Superior temporal gyrus (tissue), 1 donor: ENCODE measurements around the gene TMEM19.
"Not testable (repeated sequence)": the region's sequence is repeated elsewhere in the genome, so short reads cannot be mapped to it uniquely, and the experiment has no call there.

ENCODE experiments used
- DNase-seq: peaks from one replicate; pipeline ENCODE4 v3.0.0-alpha.2; 2016; ENCODE audit errors: extremely low spot score

The TMEM19 gene

DNA sequence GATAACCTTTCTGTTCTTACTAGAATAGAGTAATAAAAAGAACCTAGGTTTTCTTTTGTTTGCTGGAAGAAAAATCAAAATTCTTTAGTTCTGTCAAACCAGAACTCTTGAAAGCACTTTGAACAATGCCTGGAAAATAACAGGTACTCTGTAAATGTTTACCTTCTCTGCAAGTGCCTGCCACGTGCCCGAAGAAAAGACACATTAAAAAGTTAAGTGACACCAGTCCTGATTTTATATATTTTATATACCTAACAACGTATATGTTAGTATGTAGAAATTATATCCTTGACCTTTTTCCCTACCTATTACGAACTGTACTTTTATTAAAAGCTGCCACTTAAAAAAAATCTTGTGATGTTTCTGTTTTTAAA is 20.8 kb upstream of the TMEM19 start:
- DNase-seq = no peak

DNA sequence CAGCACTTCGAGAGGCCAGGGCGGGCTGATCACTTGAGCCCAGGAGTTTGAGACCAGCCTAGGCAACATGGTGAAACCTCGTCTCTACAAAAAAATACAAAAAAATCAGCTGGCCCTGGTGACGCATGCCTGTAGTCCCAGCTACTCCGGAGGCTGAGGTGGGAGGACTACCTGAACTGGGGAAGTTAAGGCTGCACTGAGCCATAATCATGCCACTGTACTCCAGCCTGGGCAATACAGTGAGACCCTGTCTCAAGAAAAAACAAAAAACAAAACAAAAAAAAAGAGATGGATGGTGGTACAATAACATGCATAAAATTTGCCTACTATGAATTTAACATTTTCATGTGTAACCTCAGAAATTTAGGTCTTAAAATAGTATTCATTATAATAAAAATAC is 19.6 kb upstream of the TMEM19 start:
- DNase-seq = no peak

DNA sequence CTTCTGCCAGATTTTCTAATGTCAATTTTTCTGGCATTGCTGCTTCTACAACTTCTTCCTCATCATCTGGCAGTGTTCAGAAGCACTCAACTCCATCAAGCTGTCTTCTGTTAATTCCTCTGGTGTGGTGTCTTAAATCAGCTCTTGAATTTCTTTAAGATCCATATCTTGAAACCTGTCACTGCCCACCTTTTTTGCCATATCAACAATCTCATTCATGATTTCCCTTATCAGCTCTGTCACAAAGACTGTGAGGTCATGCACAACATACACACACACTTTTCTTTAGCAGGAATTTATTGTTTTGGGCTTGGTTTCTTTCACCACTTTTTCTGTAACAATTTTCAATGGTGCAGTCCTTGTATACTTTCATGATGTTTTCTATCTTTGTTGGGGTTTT is 14.6 kb upstream of the TMEM19 start:
- no peak for DNase-seq

DNA sequence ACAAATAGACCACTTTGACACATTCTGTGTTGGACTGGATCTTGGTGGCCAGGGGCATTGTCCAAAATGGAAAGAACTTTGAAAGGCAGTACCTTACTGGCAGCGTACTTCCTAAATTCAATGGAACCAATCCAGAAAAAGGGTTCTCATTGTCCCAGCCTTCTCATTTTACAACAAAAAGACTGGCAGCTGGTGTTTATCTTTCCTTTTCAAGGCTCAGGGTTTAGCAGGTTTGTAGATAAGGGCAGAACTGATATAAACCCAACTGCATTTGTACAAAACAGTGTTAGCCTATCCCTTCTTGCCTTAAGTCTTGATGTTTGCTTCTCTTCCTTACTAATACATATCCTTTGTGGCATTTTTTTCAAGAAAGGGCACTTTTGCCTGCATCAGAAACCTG is 14.1 kb upstream of the TMEM19 start:
- no peak for DNase-seq

DNA sequence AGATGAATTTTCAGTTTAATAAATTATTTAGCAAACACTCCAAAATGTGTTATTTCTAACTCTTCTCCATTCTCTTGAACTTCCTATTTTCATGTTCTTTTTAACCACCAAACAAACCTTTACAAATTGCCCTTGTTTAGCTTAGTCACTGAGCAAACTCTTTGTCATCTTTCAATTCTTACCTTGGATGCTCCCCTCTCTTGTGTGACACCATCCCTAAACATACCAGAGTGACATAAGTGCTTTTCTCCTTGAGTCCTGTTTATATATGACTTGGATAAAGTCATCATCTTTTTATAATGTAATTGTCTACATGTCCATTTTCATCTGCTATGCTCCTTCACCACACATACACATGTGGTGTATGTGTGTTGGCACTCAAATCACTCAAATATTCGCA is 3.4 kb upstream of the TMEM19 start:
- no peak for DNase-seq

DNA sequence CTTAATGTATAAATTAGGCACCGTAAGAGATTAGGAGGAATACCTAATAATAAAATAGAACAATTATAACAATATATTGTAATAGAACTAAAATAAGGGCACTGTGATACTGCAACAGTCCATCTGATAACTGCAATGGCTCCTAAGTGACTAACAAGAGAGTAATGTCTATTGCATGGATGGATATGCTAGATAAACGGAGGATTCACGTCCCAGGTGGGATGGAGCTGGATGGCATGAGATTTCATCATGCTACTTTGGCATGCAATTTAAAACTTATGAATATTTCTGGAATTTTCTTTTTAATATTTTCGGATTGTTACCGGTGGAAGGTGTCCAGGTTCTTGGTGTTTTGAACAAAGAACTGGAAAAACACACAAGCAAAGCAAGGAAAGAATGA is 2.2 kb upstream of the TMEM19 start:
- no peak for DNase-seq

DNA sequence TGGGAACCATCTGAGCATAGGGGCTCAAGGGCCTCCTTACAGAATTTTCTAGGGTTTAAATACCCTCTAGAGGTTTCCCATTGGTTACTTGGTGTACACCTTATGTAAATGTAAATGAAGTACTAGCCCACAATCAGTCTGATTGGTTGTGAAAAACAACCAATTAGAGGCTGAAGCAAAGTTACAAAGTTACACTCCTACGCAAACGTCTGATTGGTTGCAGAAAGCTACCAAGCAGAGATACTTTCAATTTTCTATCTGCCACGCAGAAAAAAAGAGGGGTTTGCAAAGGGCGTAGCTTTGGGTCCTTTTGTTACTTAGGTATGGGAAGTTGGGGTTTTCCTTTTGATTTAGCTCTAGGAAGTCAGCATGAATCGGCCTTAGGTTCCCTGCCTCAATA is 1.8 kb upstream of the TMEM19 start:
- DNase-seq = no peak

DNA sequence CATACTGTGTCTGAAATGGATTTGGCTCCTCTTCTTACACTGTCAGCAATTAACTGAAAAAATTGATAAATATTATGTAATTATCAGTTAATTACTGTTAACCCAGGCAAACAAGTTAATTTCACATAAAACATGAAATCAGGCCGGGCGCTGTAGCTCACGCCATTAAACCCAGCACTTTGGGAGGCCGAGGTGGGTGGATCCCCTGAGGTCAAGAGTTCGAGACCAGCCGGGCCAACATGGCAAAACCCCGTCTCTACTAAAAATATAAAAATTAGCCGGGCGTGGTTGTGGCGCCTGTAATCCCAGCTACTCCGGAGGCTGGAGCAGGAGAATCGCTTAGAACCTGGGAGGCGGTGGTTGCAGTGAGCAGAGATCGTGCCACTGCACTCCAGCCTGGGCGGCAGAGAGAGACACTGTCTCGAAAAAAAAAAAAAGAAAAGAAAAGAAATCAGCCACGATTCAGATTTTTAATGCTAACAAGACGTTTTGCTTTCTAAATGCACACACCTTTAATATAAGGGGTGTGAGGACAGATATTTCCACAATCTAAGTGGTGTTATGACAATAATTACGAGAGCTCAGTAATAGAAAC is 473 bp upstream of the TMEM19 start:
- DNase-seq = no peak

DNA sequence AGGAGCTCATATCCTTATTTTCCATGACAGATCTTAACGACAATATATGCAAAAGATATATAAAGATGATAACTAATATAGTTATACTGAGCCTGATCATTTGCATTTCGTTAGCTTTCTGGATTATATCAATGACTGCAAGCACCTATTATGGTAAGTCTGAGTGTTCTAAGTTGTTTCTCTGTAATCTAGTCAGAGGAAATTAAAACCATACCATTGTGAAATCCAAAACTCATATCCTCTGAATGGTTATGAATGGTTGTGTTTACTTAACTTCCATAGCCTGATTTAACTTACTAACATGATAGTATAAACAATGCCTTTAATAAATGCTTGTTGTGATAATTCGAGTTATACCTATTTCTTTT is 760 bp downstream of the TMEM19 start:
- DNase-seq = no peak

DNA sequence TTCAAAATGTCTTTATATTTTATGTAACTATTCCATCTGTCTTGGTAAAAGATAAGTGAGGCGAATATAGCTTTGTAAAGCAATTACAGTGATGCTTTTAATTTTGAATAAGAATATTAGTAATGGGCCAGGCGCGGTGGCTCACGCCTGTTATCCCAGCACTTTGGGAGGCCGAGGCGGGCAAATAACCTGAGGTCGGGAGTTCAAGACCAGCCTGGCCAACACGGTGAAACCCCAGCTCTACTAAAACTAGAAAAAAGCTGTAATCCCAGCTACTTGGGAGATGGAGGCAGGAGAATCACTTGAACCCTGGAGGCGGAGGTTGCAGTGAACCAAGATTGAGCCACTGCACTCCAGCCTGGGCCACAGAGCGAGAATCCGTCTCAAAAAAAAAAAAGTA is 1.3 kb downstream of the TMEM19 start:
- not testable (repeated sequence) for DNase-seq

DNA sequence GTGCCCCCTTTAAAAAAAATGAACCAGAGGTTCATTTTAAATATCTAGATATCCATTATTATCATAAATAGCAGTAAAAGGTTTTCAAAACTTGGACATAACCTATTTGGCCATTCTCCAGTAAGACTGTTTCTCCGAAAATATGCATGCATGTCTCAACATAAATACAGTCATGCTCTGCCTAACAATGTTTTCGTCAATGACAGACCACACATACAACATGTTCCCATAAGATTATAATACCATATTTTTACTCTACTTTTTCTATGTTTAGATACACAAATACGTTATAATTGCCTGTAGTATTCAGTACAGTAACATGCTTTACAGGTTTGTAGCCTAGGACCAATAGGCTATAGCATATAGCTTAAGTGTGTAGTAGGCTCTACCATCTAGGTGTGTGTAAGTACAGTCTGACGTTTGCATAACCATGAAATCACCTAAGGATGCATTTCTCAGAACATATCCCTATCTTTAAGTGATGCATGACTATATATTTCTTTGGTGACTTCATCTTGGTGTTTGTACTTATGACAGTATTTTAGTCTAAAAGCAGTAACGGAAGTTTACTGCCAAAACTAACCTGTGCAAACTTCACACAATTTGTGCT is 3.2 kb downstream of the TMEM19 start:
- DNase-seq = no peak

DNA sequence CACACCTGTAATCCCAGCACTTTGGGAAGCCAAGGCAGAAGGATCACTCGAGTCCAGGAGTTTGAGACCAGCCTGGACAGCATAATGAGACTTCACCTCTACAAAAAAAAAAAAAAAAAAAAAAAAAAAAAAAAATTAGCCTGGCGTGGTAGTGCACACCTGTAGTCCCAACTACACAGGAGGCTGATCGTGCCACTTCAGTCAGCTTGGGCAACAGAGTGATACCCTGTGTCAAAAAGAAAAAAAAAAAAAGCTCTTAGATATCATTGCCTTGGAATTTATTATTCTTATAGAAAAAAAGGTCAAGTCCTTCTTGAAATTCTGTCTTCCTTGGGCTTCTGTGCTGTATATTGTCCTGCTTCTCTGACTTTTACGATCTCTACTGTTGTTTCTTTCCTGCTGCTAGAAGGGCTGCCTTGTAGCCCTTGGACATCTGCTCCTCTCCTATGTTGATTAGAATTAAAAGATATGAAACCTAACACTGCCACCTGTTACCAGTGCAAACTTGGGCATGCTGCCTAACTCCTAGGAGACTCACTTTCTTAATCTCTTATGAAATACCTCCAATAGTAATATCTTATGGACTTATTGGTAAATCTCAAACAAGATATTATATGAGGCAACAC is 5.7 kb downstream of the TMEM19 start:
- no peak for DNase-seq

DNA sequence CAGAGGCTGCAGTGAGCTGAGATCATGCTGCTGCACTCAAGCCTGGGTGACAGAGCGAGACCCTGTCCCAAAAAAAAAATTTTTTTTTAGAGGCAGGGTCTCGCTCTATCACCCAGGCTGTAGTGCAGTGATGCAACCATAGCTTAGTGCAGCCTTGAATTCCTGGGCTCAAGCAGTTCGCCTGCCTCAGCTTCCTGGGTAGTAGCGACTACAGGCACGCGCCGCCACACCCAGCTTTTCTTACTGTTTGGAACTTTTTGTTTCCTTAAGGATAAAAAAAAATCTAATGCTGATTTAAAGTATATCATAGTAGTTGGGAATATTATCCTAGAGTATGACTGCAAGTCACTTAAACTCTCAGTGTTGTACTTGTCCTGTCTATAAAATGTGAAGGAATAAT is 7.2 kb downstream of the TMEM19 start:
- DNase-seq = no peak

DNA sequence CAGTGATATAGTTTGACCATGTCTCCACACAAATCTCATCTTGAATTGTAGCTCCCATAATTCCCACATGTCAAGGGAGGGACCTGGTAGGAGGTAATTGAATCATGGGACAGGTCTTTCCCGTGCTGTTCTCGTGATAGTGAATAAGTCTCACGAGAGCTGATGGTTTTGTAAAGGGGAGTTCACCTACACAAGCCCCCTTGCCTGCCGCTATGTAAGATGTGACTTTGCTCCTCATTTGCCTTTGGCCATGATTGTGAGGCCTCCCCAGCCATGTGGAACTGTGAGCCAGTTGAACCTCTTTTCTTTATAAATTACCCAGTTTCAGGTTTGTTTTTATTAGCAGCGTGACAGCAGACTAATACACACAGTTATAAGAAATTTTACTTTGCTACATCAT is 7.8 kb downstream of the TMEM19 start:
- DNase-seq = not testable (repeated sequence)

DNA sequence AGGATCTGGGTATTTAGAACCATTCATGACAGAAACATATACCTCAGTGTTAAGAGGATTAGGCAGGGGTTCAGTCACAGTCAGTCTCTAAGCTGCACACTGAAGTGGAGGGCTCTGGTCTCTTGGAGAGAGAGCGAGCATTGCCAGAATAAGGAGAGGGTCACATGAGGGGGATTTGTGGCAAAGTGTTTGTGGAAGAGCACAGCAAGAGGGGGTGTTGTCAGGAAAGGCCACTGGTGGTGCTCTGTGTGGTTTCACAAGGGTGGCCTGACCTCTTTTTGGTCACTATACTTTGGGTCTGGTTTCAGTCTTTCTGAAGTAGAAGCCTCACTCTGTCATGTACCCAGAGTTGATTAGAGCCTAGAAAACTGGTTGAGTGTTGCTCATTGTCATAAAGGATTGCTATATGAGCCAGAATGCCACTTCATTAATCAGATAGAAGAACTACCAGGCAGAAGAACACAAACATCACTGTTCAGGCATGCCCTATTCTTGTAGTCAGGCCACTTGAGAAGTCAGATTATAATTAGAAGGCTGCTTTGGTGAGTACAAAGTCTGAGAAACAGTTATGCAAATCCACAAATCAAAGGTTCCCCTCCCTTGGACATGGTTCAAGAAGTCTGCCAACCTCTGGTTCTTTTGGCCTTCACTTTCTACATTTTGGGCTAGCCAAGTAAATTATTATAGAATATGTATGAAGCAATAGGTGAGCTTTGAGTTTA is 8.4 kb downstream of the TMEM19 start:
- DNase-seq = no peak

DNA sequence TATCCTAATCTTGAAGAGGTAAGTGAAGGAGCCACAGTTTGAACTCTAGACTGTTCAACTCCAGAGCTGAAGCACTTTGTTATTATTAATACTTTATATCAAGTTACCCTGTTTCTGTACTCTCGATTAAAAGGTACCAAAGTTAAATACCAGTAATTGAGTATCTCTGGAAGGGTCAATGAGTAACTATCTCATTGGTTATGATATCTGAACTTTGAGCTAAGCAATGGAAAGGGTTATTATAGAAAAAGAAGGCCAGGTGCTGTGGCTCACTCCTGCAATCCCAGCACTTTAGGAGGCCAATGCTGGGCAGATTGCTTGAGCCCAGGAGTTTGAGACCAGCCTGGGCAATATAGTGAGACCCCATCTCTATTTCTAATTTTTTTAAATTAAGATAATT is 9.9 kb downstream of the TMEM19 start:
- no peak for DNase-seq

DNA sequence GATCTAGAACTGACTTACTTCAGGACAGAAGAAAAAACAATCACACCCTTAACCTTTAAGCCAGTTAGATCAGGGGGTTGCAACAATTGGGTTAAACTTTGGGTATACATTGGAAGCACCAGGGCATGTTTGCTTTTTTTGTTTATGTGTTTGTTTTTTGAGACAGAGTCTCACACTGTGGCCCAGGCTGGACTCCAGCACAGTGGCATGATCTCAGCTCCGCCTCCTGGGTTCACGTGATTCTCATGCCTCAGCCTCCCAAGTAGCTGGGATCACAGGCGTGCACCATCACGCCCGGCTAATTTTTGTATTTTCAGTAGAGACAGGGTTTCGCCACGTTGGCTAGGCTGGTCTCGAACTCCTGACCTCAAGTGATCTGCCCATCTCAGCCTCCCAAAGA is 16.3 kb downstream of the TMEM19 start:
- not testable (repeated sequence) for DNase-seq

DNA sequence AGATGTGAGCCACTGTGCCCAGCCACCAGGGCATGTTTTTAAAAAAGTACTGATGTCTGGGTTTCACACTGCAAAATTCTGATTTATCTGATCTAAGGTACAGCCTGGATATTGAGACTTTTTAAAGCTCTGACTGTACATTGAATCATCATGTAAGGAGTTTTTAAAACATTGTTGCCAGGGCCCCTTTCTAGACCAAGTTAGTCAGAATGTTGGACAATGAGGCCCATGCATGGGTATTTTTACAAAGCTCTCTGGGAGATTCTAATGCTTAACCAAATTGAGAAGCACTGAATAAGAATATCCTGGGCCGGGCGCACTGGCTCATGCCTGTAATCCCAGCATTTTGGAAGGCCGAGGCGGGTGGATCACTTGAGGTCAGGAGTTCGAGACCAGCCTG is 16.7 kb downstream of the TMEM19 start:
- no peak for DNase-seq

DNA sequence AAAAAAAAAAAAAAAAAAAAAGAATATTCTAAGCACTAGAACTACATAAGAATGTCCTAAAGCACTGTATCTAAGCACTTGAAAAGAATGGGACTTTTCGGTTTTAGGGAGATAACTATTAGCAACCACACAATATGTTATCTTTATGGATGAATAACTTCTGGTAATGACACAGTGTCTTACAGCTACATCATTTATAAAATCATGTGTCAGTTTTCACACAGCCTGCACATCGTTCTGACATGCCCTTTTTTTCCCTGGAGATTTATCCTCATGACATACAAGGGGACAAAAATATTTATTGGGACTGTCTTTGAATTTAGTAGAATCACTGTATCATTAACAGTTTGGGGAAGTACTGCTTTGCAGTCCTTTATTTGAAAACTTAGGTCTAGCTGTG is 17.3 kb downstream of the TMEM19 start:
- DNase-seq = no peak

DNA sequence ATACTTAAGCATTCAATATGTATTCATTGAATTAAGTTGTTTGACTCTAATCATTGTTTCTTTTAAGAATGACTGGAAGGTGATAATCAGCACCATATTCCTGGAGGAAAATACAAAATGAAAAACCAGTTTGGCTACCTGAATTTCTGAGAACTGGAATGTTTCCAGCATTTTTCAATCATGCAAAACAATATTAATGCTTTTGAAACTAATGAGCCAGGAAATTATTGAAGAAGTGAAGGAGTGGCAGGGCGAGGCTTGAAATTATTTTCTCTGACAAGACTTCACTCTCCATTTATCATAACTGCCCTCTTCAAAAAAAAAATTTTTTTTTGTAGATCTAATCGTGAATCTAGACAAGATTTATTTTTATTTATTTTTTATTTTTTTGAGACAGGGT is 19.0 kb downstream of the TMEM19 start:
- no peak for DNase-seq

DNA sequence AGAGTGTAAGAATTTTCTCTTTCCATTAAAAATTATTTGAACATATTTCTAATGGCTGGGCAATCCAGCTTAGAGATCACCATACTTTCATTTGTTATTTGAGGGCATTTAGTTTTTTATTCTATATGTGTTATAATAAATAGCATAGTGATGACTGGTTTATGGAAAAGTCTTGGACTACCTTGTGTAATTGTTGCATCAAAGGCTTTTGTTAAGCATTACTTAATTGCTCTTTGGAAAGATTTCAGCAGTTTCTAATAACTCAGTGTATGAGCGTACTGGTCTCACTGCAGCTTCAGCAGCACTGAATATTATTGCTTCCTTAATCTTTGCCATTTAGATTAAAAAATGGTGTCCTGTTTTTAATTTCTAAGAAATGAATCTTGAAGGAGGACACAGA is 22.8 kb downstream of the TMEM19 start:
- DNase-seq = no peak

DNA sequence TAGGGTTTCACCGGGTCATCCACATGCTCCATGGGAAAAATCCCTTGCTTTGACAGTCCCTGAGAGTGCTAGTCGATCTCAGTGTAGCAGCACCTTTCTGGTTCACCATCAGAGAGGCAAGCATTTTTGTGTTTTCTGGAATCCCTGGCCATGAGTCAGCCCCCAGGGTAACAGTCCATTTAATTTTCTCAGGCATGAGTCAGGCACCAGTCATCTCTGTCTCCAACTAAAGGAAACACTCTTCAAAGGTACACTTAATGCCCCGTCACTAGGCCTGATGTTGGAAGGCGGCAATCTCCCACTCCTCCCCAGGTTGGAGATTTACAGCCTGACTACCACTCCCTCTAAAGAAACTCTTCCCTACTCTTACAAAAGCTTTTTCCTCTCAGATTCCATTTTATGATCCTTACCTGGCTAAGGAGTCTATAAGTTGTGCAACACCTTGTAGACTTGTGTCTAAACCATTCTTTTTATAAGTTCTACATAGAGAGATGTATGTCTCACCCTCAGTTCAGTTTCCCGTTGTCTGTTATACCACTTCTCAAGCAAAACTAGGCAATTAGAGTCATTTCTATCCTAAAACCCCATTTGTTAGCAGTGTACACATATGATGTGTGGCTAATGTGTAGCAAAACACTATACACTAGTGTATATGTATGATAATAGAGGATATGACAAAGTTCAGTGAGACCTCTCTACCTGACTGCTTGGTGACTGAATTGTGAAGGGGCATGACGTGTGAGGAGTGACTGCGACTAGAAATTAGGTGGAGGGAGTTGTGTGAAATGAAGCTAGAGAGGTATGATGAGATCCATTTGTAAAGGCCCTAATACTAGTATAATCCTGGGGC is 24.6 kb downstream of the TMEM19 start:
- DNase-seq = no peak
